Parathyroid adenoma (tissue), 2 donors: ENCODE data around the gene RBMS2.

ENCODE experiments used
- H2AFZ ChIP-seq: fragments of 300-600 bp; sonication (generic); one replicate; pipeline ENCODE4 v1.7.0; 2017; ENCODE audit warnings: antibody characterized with exemption, mild to moderate bottlenecking
- H3K27ac ChIP-seq: fragments of 300-600 bp; sonication (generic); one replicate; pipeline ENCODE4 v1.7.0; 2017
- H3K27me3 ChIP-seq: fragments of 300-600 bp; sonication (generic); one replicate; pipeline ENCODE4 v1.7.0; 2017; ENCODE audit warnings: low read length; ENCODE audit not compliant: control insufficient read depth, insufficient read depth
- H3K36me3 ChIP-seq: fragments of 300-600 bp; sonication (generic); one replicate; pipeline ENCODE4 v1.7.0; 2017; ENCODE audit warnings: low read length; ENCODE audit not compliant: control insufficient read depth, insufficient read depth
- H3K4me1 ChIP-seq: fragments of 300-600 bp; sonication (generic); one replicate; pipeline ENCODE4 v1.7.0; 2017; ENCODE audit warnings: control low read depth
- H3K4me2 ChIP-seq: fragments of 300-600 bp; sonication (generic); one replicate; pipeline ENCODE4 v1.7.0; 2017; ENCODE audit warnings: low read length
- H3K4me3 ChIP-seq: fragments of 300-600 bp; sonication (generic); one replicate; pipeline ENCODE4 v1.7.0; 2017; ENCODE audit warnings: low read depth, low read length
- H3K79me2 ChIP-seq: fragments of 300-600 bp; sonication (generic); one replicate; pipeline ENCODE4 v1.7.0; 2017; ENCODE audit warnings: control low read depth
- H3K9ac ChIP-seq: fragments of 300-600 bp; sonication (generic); one replicate; pipeline ENCODE4 v1.7.0; 2017; ENCODE audit warnings: mild to moderate bottlenecking
- H3K9me3 ChIP-seq: fragments of 300-600 bp; sonication (generic); one replicate; pipeline ENCODE4 v1.7.0; 2017; ENCODE audit warnings: low read length; ENCODE audit not compliant: control insufficient read depth
- TF ChIP-seq, protein P1 (sequence below): fragments of 300-600 bp; sonication (generic); IDR thresholded peaks from one replicate; pipeline ENCODE4 v1.7.0; 2017; ENCODE audit warnings: antibody characterized with exemption, mild to moderate bottlenecking
- donor health status: primary hyperparathyroidism.

Gene RBMS2

GRCh38 chr12:56629459-56630179, 108.0 kb downstream of the RBMS2 start:
- no peaks in the 10 kb centered on the region for H3K9me3 ChIP-seq
- H3K79me2 ChIP-seq: peaks cover 47% of the 10 kb centered on the region
- peak overlapping the region; percentile 85 for H3K4me2 ChIP-seq
- peaks cover 27% of the 10 kb centered on the region for H3K4me1 ChIP-seq
- H2AFZ ChIP-seq: peak overlapping the region; percentile 76
- no peaks in the 10 kb centered on the region for H3K27me3 ChIP-seq
- peak overlapping the region; percentile 95 for H3K4me3 ChIP-seq
- H3K9ac ChIP-seq: peak overlapping the region; percentile 96
- no peaks in the 10 kb centered on the region for H3K36me3 ChIP-seq
- peak overlapping the region; percentile 89 for H3K27ac ChIP-seq
- TF ChIP-seq, protein P1, sequence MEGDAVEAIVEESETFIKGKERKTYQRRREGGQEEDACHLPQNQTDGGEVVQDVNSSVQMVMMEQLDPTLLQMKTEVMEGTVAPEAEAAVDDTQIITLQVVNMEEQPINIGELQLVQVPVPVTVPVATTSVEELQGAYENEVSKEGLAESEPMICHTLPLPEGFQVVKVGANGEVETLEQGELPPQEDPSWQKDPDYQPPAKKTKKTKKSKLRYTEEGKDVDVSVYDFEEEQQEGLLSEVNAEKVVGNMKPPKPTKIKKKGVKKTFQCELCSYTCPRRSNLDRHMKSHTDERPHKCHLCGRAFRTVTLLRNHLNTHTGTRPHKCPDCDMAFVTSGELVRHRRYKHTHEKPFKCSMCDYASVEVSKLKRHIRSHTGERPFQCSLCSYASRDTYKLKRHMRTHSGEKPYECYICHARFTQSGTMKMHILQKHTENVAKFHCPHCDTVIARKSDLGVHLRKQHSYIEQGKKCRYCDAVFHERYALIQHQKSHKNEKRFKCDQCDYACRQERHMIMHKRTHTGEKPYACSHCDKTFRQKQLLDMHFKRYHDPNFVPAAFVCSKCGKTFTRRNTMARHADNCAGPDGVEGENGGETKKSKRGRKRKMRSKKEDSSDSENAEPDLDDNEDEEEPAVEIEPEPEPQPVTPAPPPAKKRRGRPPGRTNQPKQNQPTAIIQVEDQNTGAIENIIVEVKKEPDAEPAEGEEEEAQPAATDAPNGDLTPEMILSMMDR: no peak

DNA sequence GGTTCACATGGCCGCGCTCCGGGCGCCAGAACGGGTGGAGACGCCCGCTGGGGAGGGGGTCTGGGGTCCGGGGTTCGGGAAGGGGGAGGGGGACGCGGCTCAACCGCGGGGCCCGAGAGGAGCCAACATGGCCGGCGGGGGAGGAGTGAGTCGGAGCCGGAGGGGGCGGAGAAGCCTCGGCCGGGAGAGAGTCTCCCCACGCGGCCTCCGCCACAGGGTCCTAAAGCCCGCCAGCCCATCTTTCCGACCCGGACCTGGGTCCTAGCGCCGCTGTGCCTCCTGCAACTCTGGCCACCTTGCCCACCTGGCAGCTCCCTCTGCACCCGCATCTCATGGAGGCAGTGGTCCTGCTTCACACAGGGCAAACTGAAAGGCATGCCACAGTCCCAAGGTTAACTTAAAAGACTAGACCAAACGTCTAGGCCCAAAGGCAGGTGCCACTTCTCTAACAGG, 108.6 kb downstream of the RBMS2 start, which contains the start of gene BAZ2A:
TSS of gene BAZ2A (minus strand) at position 147 of the 453 bp plus-strand sequence. CDS start 12,796 bp downstream, outside the sequence.
- Histone ChIP-seq H3K4me1 (peaks cover 27% of the 10 kb centered on the region), H3K79me2 (peaks cover 41% of the 10 kb centered on the region), H3K9ac (peak within 1 kb of the TSS; percentile 96), H3K36me3 (no peaks in the 10 kb centered on the region), H3K27ac (peak within 1 kb of the TSS; percentile 89), H3K4me3 (peak within 1 kb of the TSS; percentile 95), H2AFZ (peak within 1 kb of the TSS; percentile 76), H3K27me3 (no peaks in the 10 kb centered on the region), H3K4me2 (peak within 1 kb of the TSS; percentile 85), H3K9me3 (no peaks in the 10 kb centered on the region)
- TF ChIP-seq, protein P1: no peak

DNA sequence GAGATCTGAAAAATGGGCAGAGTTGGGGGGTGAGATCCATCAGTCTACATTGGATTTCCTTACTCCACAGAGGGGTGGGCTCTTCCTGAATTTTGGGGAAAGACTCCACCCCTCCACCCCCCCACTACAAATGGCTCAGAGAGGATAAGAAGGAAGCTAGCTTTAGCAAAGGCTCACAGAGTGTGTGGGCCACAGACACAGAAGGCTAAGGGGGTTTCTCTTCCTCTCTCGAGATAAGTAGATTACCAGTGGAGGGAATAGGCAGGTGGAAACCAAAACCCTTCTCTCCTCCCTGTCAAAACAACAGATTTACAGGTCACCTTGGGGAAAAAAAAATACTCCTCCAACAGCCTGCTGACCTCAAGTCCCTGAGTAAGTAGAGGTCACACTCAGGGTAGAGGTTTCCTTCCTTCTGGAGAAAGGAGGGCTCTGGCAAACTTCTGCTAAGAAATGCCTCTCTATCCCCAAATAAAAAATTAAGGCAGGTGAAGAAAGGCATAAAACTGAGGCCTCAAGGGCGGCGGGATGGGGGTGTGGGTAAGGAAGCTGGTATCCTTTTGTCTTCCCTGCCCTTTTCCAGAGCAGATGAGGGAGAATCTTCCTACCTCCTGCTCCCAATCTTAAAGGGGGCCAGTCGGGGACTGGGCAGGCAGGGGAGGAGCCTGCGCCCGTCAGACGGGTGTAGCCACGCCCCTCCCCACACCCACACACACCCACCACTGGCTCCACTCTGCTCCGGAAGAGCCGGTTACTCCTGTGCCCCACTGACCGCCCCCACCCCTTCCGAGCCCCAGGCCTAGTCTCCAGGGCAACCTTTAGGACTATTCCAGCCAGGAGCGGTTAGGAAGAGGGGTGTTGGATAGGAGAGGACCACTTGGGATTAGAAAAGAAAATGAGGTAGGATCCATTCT, 110.4 kb downstream of the RBMS2 start:
- Histone ChIP-seq H3K9ac (no peak overlapping the region), H3K4me2 (peak overlapping the region; percentile 76), H3K27me3 (no peaks in the 10 kb centered on the region), H3K27ac (peak overlapping the region; percentile 93), H3K9me3 (no peaks in the 10 kb centered on the region), H3K4me3 (peak overlapping the region; percentile 43), H3K36me3 (no peaks in the 10 kb centered on the region), H2AFZ (peak overlapping the region; percentile 3), H3K79me2 (peaks cover 27% of the 10 kb centered on the region), H3K4me1 (peaks cover 42% of the 10 kb centered on the region)
- TF ChIP-seq, protein P1: no peak

- Histone ChIP-seq H3K4me3 (peak overlapping the region; percentile 43), H2AFZ (no peak overlapping the region), H3K36me3 (peaks cover 7% of the 10 kb centered on the region), H3K4me1 (peaks cover 45% of the 10 kb centered on the region), H3K27ac (peak overlapping the region; percentile 93), H3K27me3 (no peaks in the 10 kb centered on the region), H3K79me2 (peaks cover 22% of the 10 kb centered on the region), H3K4me2 (peak overlapping the region; percentile 76), H3K9ac (no peak overlapping the region), H3K9me3 (no peaks in the 10 kb centered on the region)
- TF ChIP-seq, protein P1: no peak
These were observed 111.3 kb downstream of the RBMS2 start for GRCh38 chr12:56632701-56633467.
